Panc1 (cell line): ENCODE results near the gene AGPAT3.

Source experiments
- POLR2AphosphoS5 ChIP-seq: IDR thresholded peaks from 2 replicates; pipeline ENCODE4 v1.6.1; 2012; ENCODE audit warnings: mild to moderate bottlenecking, low read depth, low read length, moderate library complexity
- SIN3A ChIP-seq: IDR thresholded peaks from 2 replicates; pipeline ENCODE4 v1.6.1; 2012; ENCODE audit warnings: low read depth, mild to moderate bottlenecking, low read length, moderate library complexity, borderline replicate concordance; ENCODE audit not compliant: insufficient read depth
- TCF7L2 ChIP-seq: IDR thresholded peaks from 2 replicates; pipeline ENCODE4 v1.6.1; 2011; ENCODE audit warnings: mild to moderate bottlenecking, low read depth, low read length, inconsistent platforms
- TF ChIP-seq, protein P1 (sequence below): fragments of 450-650 bp; IDR thresholded peaks from 2 replicates; pipeline ENCODE4 v1.5.1; 2017; ENCODE audit warnings: mild to moderate bottlenecking

DNA sequence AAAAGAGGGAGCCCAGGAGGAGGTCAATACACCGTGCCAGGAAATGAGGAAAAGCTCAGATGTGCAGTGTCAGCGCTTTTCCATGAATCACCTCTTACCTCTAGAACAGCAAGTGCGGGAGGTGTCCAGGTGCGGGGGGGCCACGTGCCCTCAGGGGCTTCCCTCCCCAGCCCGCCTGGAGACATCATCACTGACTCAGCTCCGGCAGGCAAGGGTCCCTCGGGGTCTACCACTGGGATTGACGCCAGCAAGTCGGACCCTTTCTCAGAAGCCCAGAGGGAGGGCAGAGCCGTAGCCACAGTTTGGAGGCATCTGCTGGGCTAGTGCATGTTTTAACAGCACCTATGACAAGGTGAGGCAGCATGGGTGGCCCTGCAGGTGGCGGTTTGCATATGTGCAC lies 79.7 kb downstream of the AGPAT3 start:
- TF ChIP-seq, protein P1, sequence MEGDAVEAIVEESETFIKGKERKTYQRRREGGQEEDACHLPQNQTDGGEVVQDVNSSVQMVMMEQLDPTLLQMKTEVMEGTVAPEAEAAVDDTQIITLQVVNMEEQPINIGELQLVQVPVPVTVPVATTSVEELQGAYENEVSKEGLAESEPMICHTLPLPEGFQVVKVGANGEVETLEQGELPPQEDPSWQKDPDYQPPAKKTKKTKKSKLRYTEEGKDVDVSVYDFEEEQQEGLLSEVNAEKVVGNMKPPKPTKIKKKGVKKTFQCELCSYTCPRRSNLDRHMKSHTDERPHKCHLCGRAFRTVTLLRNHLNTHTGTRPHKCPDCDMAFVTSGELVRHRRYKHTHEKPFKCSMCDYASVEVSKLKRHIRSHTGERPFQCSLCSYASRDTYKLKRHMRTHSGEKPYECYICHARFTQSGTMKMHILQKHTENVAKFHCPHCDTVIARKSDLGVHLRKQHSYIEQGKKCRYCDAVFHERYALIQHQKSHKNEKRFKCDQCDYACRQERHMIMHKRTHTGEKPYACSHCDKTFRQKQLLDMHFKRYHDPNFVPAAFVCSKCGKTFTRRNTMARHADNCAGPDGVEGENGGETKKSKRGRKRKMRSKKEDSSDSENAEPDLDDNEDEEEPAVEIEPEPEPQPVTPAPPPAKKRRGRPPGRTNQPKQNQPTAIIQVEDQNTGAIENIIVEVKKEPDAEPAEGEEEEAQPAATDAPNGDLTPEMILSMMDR: no peak
- no peak for TF ChIP-seq POLR2AphosphoS5
- TF ChIP-seq SIN3A: no peak
- no peak for TF ChIP-seq TCF7L2
